Colonic mucosa (tissue), 4 donors: ENCODE results near the gene ABCA2. TPM values are rescaled to one million over a fixed set of nuclear protein-coding genes. Genes with fewer than 3 reads are reported as not detected.
A peak's percentile ranks its signal among the peaks of the same experiment; 100 is the strongest.

Experiments used
- DNase-seq: peaks from one replicate; pipeline ENCODE4 v3.0.0-alpha.2; 2020
- H3K27ac ChIP-seq: fragments of 200-600 bp; one replicate; pipeline ENCODE4 v1.8.0; 2021
- H3K27me3 ChIP-seq: fragments of 200-600 bp; one replicate; pipeline ENCODE4 v1.8.0; 2021
- H3K36me3 ChIP-seq: fragments of 200-600 bp; one replicate; pipeline ENCODE4 v1.8.0; 2021
- H3K4me1 ChIP-seq: fragments of 200-600 bp; one replicate; pipeline ENCODE4 v1.8.0; 2021; ENCODE audit warnings: mild to moderate bottlenecking
- H3K4me3 ChIP-seq: fragments of 200-600 bp; one replicate; pipeline ENCODE4 v1.8.0; 2021
- H3K9ac ChIP-seq, 2 donors: one replicate each; pipeline ENCODE4 v1.7.0; 2013; ENCODE audit warnings: control low read depth in 2 of 2, low read depth in 2 of 2, low read length in 2 of 2
- H3K9me3 ChIP-seq: fragments of 200-600 bp; one replicate; pipeline ENCODE4 v1.8.0; 2021
- intact Hi-C: fragments of 100-400 bp; cut with DNase I; formaldehyde crosslinking; loops from one replicate; pipeline ENCODE4 v1.14.1; 2022
- total RNA-seq, 2 donors: library from RNA; stranded (reverse); fragmentation: NEBNext Ultra II Directional in 1 of 2; extraction: Animal tissue kit (Norgen Biotek cat#: 25700) in 1 of 2; gene quantifications; one replicate each; pipeline ENCODE4 v1.2.1, GENCODE V29; 2021
- TF ChIP-seq, protein P1 (sequence below): fragments of 200-600 bp; IDR thresholded peaks from one replicate; pipeline ENCODE4 v1.8.0; 2022; ENCODE audit warnings: antibody characterized with exemption, mild to moderate bottlenecking
- donor health status: healthy.
- donor health status: DM: no; HTN: no; CAD: no.
- donor health status: DM: no; HTN: no; CAD: no.

ABCA2 gene
- total RNA-seq, 2 donors from 2014 or later = 22.4 to 47.5 TPM

DNA sequence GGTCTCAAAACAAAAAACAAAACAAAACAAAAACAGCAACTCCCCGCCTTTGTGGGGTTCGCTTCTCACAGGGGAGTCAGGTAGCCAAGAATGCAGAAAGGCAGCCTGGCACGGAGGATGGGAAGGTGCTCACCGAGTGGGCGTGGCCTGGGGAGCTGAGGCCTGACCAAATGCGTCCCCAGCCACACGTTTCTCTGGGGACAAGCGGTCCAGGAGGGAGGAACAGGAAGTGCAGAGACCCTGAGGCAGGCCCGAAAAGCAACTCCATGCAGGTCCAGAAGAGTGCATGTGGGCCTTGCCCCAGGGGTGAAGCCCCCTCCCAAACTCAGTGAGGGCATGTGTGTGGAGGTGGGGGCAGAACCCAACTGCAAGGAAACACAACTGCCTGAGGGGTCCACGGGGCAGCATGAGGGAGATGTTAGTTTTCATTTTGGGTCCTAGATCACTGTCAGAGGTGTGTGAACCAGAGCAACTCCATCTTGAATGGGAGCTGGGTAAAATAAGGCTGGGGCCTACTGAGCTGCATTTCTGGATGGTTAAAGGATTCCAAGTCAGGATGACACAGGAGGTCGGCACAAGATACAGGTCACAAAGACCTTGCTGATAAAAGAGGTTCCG, 46.7 kb upstream of the ABCA2 start:
- no peak overlapping the region for H3K9ac ChIP-seq
- peak; percentile 21 for DNase-seq
- intact Hi-C loops = no loop called here
- no peaks in the 10 kb centered on the region for H3K27me3 ChIP-seq
- peaks cover 13% of the 10 kb centered on the region for H3K4me1 ChIP-seq
- H3K9me3 ChIP-seq = no peaks in the 10 kb centered on the region
- no peaks in the 10 kb centered on the region for H3K36me3 ChIP-seq
- TF ChIP-seq, protein P1, sequence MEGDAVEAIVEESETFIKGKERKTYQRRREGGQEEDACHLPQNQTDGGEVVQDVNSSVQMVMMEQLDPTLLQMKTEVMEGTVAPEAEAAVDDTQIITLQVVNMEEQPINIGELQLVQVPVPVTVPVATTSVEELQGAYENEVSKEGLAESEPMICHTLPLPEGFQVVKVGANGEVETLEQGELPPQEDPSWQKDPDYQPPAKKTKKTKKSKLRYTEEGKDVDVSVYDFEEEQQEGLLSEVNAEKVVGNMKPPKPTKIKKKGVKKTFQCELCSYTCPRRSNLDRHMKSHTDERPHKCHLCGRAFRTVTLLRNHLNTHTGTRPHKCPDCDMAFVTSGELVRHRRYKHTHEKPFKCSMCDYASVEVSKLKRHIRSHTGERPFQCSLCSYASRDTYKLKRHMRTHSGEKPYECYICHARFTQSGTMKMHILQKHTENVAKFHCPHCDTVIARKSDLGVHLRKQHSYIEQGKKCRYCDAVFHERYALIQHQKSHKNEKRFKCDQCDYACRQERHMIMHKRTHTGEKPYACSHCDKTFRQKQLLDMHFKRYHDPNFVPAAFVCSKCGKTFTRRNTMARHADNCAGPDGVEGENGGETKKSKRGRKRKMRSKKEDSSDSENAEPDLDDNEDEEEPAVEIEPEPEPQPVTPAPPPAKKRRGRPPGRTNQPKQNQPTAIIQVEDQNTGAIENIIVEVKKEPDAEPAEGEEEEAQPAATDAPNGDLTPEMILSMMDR = no peak
- H3K4me3 ChIP-seq = no peak overlapping the region
- no peak overlapping the region for H3K27ac ChIP-seq

DNA sequence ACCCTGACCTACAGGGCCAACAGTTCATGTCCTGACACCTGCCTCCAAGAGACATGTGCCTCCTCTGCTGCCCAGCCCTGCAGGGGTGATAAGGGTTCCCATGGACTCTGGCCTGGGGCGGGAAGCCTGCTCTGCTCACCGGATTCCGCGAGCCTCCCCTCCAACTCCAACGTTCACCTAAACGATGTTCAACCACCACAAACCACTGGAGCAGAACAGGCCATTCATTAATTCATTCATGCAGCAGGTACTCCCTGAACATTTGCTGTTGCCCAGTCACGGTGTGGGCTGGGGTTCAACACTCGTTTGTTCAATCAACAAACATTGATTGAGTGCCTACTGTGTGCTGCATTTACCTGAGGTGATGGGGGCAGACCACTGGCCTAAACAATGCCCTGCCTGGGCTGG, 46.0 kb upstream of the ABCA2 start:
- intact Hi-C loops = no loop called here
- peak; percentile 53 for DNase-seq
- TF ChIP-seq, protein P1 = no peak
- Histone ChIP-seq H3K4me1 (peaks cover 20% of the 10 kb centered on the region), H3K4me3 (no peak overlapping the region), H3K9me3 (no peaks in the 10 kb centered on the region), H3K9ac (peak overlapping the region in 1 of 2 donors; percentile 26), H3K27me3 (no peaks in the 10 kb centered on the region), H3K36me3 (no peaks in the 10 kb centered on the region), H3K27ac (no peak overlapping the region)

DNA sequence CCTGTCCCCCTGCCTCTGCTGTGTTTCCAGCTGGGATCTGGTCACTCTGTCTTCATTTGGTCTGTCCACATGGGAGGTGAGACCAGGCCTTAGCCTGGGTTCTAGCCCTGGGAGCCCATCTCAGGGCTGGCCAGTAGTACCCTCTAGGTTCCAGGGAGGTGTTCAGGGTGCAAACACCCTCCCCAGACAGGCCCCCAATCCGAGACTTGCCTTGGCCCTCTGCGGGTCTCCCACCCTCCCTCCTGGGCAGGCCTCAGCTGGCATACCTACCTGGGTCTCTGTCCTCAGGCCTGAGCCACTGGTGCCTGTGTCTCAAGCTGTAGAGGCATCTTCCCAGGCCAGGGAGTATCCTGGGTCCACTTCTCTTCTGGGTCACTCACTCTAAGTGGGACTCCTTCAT, 43.2 kb upstream of the ABCA2 start:
- no peaks in the 10 kb centered on the region for H3K36me3 ChIP-seq
- peak overlapping the region; percentile 54 to 71 for H3K9ac ChIP-seq
- H3K27me3 ChIP-seq = no peaks in the 10 kb centered on the region
- intact Hi-C loops = no loop called here
- DNase-seq = no peak
- no peak overlapping the region for H3K27ac ChIP-seq
- no peaks in the 10 kb centered on the region for H3K9me3 ChIP-seq
- TF ChIP-seq, protein P1 = no peak
- peaks cover 20% of the 10 kb centered on the region for H3K4me1 ChIP-seq
- no peak overlapping the region for H3K4me3 ChIP-seq

DNA sequence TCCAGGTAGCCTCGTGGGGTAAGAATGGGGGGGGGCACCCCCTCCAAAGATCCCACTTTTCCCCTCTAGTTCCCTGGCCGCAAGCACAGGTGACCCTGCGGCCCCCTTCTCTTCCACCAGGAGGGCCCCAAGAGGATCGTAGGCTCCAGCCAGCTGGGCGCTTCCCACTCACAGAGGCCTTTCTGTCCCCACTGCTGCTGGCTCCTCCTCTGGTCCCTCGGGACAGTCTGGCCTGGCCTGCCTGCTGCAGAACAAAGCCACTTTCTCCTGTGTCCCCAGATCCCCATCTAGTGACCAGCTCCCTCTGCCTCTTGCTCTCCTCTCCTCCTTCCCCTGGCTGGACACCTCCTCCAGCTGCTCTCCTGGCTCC, 42.9 kb upstream of the ABCA2 start:
- Histone ChIP-seq H3K36me3 (no peaks in the 10 kb centered on the region), H3K9me3 (no peaks in the 10 kb centered on the region), H3K9ac (peak overlapping the region; percentile 54 to 71), H3K4me3 (peak overlapping the region; percentile 41), H3K27me3 (no peaks in the 10 kb centered on the region), H3K4me1 (peaks cover 20% of the 10 kb centered on the region), H3K27ac (peak overlapping the region; percentile 42)
- TF ChIP-seq, protein P1 = no peak
- DNase-seq = no peak
- intact Hi-C loops = no loop called here

DNA sequence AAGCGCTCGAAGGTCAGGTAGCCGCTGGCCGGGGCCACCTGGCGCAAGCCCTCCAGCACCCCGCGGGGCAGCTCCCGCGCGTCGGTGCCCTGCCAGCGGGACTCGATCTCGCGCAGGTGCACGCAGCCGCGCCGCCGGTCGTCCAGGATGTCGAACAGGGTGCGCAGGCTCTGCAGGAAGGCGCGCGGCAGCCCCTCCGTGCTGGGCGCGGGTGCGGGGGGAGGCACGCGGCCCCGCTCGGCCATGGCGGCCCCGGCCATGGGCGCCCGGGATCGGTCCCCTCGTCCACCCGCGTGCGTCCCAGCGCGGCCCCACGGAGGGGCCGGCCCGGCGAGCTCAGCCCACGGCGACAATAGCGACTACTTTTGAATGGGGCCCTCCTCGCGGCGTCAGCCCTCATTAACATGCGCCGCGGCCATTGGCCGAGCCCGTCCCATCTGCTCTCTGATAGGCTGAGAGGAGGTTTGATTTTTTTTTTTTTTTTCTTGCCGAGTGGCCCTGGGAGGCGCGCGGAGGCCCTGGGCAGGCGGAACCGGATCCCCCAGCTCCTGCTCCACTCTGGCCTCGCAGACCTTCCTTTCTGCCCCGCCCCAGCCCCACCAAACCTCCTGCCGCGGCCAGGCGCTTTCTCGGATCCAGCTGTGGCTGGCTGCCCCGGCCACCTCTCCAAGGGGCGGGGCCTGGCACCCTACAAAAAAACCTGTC, 42.3 kb upstream of the ABCA2 start, which contains the start of gene SAPCD2:
TSS of gene SAPCD2 (minus strand) at position 357 of the 705 bp plus-strand sequence. CDS start at position 260, 97 bp downstream.
- peak within 1 kb of the TSS; percentile 42 for H3K27ac ChIP-seq
- TF ChIP-seq, protein P1 = no peak
- no peaks in the 10 kb centered on the region for H3K36me3 ChIP-seq
- H3K4me3 ChIP-seq = peak within 1 kb of the TSS; percentile 41
- H3K4me1 ChIP-seq = peaks cover 20% of the 10 kb centered on the region
- intact Hi-C loops = no loop called here
- peak; percentile 89 for DNase-seq
- peak within 1 kb of the TSS; percentile 54 to 71 for H3K9ac ChIP-seq
- H3K9me3 ChIP-seq = no peaks in the 10 kb centered on the region
- H3K27me3 ChIP-seq = no peaks in the 10 kb centered on the region
